ENCODE data around the gene SUMF2.
"Not testable (repeated sequence)": the region's sequence is repeated elsewhere in the genome, so short reads cannot be mapped to it uniquely, and the experiment has no call there.

The SUMF2 gene

DNA sequence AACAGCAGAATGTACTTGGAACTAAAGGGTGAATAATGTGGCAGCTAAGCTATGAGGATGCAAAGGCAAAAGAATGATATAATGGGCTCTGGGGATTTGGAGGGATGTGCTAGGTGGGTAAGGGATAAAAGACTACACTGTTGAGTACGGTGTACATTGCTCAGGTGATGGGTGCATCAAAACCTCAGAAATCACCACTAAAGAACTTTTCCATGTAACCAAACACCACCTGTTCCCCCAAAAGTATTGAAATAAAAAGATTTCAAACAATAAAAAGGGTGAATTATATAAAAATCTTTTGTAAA is 43.8 kb downstream of the SUMF2 start:
- no peak overlapping the region for H2BK15ac ChIP-seq (replicated peaks; ENCODE audit: low read depth)
- H3K36me3 ChIP-seq (ENCODE audit: control insufficient read depth, insufficient read depth, low read length) = peaks cover 4% of the 10 kb centered on the region
- no peak overlapping the region for H3K9ac ChIP-seq (ENCODE audit: low read length)
- no peak overlapping the region for H3K18ac ChIP-seq (ENCODE audit: low read length)
- H3K27me3 ChIP-seq (ENCODE audit: insufficient read depth, low read length, poor library complexity) = no peaks in the 10 kb centered on the region
- no peak overlapping the region for H2BK120ac ChIP-seq (ENCODE audit: low read depth, low read length)
- no peak for DNase-seq
- H3K4ac ChIP-seq (ENCODE audit: low read depth, low read length) = no peak overlapping the region
- H3K56ac ChIP-seq (ENCODE audit: low read length) = no peak overlapping the region
- no peak overlapping the region for H3K27ac ChIP-seq (ENCODE audit: low read depth, low read length)
- peaks cover 3% of the 10 kb centered on the region for H3K79me1 ChIP-seq (ENCODE audit: low read length)
- no peak overlapping the region for H4K8ac ChIP-seq (ENCODE audit: low read depth, low read length)
- no CpG with 5 or more reads among the region's 1 CpG for WGBS (ENCODE audit: extremely low coverage, insufficient coverage, low lambda C conversion rate)
- peaks cover 1% of the 10 kb centered on the region for H3K4me1 ChIP-seq (ENCODE audit: control insufficient read depth, low read depth, low read length)
- no peak overlapping the region for H3K4me3 ChIP-seq (ENCODE audit: low read length)
- no peak overlapping the region for H2BK5ac ChIP-seq (ENCODE audit: low read length)
- H3K4me2 ChIP-seq (ENCODE audit: low read length) = no peak overlapping the region
- H2AK5ac ChIP-seq (ENCODE audit: low read length) = no peak overlapping the region
- H3K23ac ChIP-seq (ENCODE audit: low read length) = no peak overlapping the region
- peaks cover 14% of the 10 kb centered on the region for H3K79me2 ChIP-seq (ENCODE audit: control insufficient read depth, insufficient read depth, low read length)
- H4K5ac ChIP-seq (ENCODE audit: low read length) = no peak overlapping the region

DNA sequence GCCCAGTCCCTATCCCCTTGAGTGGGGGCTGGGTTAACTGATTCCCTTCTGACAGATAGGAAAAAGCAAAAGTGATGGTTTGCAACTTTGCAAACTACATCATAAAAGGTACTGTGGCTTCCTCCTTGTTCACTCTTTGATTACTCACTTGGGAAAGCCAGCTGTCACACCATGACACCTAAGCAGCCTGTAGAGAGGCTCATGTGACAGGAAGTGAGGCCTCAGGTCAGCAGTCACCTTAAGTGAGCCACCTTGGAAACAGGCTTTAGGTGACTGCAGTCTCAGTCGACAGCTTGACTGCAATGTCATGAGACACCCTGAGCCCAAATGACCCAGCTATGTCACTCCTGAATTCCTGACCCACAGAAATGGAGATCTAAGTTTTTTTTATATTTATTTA is 46.5 kb downstream of the SUMF2 start:
- Histone ChIP-seq H3K4me2 (ENCODE audit: low read length) (no peak overlapping the region), H3K79me1 (ENCODE audit: low read length) (no peaks in the 10 kb centered on the region), H3K4me3 (ENCODE audit: low read length) (no peak overlapping the region), H3K27ac (ENCODE audit: low read depth, low read length) (no peak overlapping the region), H3K56ac (ENCODE audit: low read length) (no peak overlapping the region), H3K79me2 (ENCODE audit: control insufficient read depth, insufficient read depth, low read length) (peaks cover 5% of the 10 kb centered on the region), H2BK120ac (ENCODE audit: low read depth, low read length) (no peak overlapping the region), H3K9ac (ENCODE audit: low read length) (no peak overlapping the region), H3K18ac (ENCODE audit: low read length) (no peak overlapping the region), H4K8ac (ENCODE audit: low read depth, low read length) (no peak overlapping the region), H3K23ac (ENCODE audit: low read length) (no peak overlapping the region), H3K4me1 (ENCODE audit: control insufficient read depth, low read depth, low read length) (no peaks in the 10 kb centered on the region), H3K27me3 (ENCODE audit: insufficient read depth, low read length, poor library complexity) (no peaks in the 10 kb centered on the region), H2BK5ac (ENCODE audit: low read length) (no peak overlapping the region), H3K36me3 (ENCODE audit: control insufficient read depth, insufficient read depth, low read length) (no peaks in the 10 kb centered on the region), H2BK15ac (replicated peaks; ENCODE audit: low read depth) (no peak overlapping the region), H2AK5ac (ENCODE audit: low read length) (no peak overlapping the region), H3K4ac (ENCODE audit: low read depth, low read length) (no peak overlapping the region), H4K5ac (ENCODE audit: low read length) (no peak overlapping the region)
- DNase-seq = no peak
- no CpG with 5 or more reads among the region's 1 CpG for WGBS (ENCODE audit: extremely low coverage, insufficient coverage, low lambda C conversion rate)

DNA sequence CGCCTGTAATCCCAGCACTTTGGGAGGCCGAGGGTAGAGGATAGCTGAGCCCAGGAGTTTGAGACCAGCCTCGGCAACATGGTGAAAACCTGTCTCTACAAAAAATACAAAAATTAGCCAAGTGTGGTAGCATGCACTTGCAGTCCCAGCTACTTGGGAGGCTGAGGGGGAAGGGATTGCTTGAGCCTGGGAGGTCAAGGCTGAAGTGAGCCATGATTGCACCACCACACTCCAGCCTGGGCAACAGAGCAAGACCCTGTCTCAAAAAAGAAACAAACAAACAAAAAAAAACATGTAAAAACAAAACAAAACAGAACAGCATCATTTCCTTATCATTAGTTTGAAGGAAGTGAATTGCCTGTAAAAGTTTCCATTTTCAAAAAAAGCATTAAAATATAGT is 48.2 kb downstream of the SUMF2 start:
- H3K27me3 ChIP-seq (ENCODE audit: insufficient read depth, low read length, poor library complexity); H2BK120ac ChIP-seq (ENCODE audit: low read depth, low read length); H3K23ac ChIP-seq (ENCODE audit: low read length); H3K4me2 ChIP-seq (ENCODE audit: low read length); H4K8ac ChIP-seq (ENCODE audit: low read depth, low read length); H3K9ac ChIP-seq (ENCODE audit: low read length); H3K79me1 ChIP-seq (ENCODE audit: low read length); H3K4me3 ChIP-seq (ENCODE audit: low read length); H2BK15ac ChIP-seq (replicated peaks; ENCODE audit: low read depth); H3K56ac ChIP-seq (ENCODE audit: low read length); H3K27ac ChIP-seq (ENCODE audit: low read depth, low read length); H4K5ac ChIP-seq (ENCODE audit: low read length); H3K4me1 ChIP-seq (ENCODE audit: control insufficient read depth, low read depth, low read length); H2BK5ac ChIP-seq (ENCODE audit: low read length); H3K4ac ChIP-seq (ENCODE audit: low read depth, low read length); H3K18ac ChIP-seq (ENCODE audit: low read length); DNase-seq; H2AK5ac ChIP-seq (ENCODE audit: low read length); H3K79me2 ChIP-seq (ENCODE audit: control insufficient read depth, insufficient read depth, low read length); H3K36me3 ChIP-seq (ENCODE audit: control insufficient read depth, insufficient read depth, low read length): not testable (repeated sequence)
- no CpG with 5 or more reads among the region's 3 CpGs for WGBS (ENCODE audit: extremely low coverage, insufficient coverage, low lambda C conversion rate)

DNA sequence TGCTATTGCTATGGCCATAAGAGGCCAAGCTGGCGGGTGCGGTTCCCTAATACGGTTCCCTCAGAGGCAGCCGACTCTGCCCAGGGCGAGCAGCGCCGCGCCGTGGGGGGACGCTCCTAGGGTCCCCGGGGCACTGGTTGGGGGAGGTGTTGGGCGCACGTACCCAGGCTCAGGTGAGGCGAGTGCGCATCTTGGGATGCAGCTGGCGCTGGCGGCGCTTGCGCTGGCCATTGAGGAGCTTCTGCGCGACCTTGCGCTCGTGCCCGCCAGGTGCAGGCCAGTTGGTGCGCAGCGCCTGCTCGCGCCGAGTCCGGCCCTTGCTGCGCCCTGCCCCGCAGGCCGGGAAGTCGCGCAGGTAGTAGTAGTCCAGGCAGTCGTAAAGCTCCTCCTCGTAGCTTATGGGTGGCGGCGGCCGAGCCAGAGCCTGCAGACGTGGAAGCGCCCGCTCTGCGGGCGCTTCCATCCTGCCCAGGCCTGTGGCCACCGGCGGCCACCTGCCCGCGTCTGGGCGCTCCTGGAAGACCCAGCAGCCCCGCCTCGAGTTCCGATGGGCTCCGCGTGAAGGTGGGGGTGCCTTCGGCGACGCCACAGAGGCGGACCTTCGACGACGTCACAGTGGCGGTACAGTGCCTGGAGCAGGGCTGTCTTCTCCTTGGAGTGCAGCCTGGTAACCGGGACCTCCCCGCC is 51.9 kb downstream of the SUMF2 start, which contains the start of gene NUPR2:
TSS of gene NUPR2 (minus strand) at position 566 of the 687 bp plus-strand sequence. CDS start at position 463, 103 bp downstream.
- Histone ChIP-seq H3K23ac (ENCODE audit: low read length) (no peak within 1 kb of the TSS), H3K27ac (ENCODE audit: low read depth, low read length) (no peak within 1 kb of the TSS), H2BK15ac (replicated peaks; ENCODE audit: low read depth) (no peak within 1 kb of the TSS), H3K79me2 (ENCODE audit: control insufficient read depth, insufficient read depth, low read length) (no peaks in the 10 kb centered on the region), H3K56ac (ENCODE audit: low read length) (no peak within 1 kb of the TSS), H3K4me3 (ENCODE audit: low read length) (no peak within 1 kb of the TSS), H3K18ac (ENCODE audit: low read length) (no peak within 1 kb of the TSS), H4K8ac (ENCODE audit: low read depth, low read length) (no peak within 1 kb of the TSS), H3K4ac (ENCODE audit: low read depth, low read length) (no peak within 1 kb of the TSS), H3K4me1 (ENCODE audit: control insufficient read depth, low read depth, low read length) (no peaks in the 10 kb centered on the region), H2BK120ac (ENCODE audit: low read depth, low read length) (no peak within 1 kb of the TSS), H3K27me3 (ENCODE audit: insufficient read depth, low read length, poor library complexity) (no peaks in the 10 kb centered on the region), H2BK5ac (ENCODE audit: low read length) (no peak within 1 kb of the TSS), H3K4me2 (ENCODE audit: low read length) (no peak within 1 kb of the TSS), H3K36me3 (ENCODE audit: control insufficient read depth, insufficient read depth, low read length) (no peaks in the 10 kb centered on the region), H3K79me1 (ENCODE audit: low read length) (no peaks in the 10 kb centered on the region), H3K9ac (ENCODE audit: low read length) (no peak within 1 kb of the TSS), H2AK5ac (ENCODE audit: low read length) (no peak within 1 kb of the TSS), H4K5ac (ENCODE audit: low read length) (no peak within 1 kb of the TSS)
- no CpG with 5 or more reads among the region's 65 CpGs for WGBS (ENCODE audit: extremely low coverage, insufficient coverage, low lambda C conversion rate)
- no peak for DNase-seq

DNA sequence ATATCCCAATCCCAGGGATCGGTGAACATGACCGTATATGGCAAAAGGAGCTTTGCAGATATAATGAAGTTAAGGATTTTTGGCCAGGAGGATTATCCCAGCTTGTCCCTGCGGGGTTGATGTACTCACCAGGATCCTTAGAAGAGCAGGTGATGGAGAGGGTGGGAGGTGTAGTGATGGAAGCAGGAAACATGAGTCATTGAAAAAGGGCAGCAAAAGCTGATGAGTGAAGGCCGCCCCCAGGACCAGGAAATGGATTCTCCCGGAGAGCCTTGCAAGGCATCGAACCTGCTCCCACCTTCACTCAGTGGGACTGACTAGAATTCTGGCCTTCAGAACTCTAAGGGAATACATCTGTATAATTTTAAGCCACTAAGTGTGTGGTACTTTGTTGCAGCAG is 57.4 kb downstream of the SUMF2 start:
- no peak overlapping the region for H3K9ac ChIP-seq (ENCODE audit: low read length)
- no peaks in the 10 kb centered on the region for H3K79me1 ChIP-seq (ENCODE audit: low read length)
- no CpG with 5 or more reads among the region's 6 CpGs for WGBS (ENCODE audit: extremely low coverage, insufficient coverage, low lambda C conversion rate)
- no peak overlapping the region for H3K23ac ChIP-seq (ENCODE audit: low read length)
- H2AK5ac ChIP-seq (ENCODE audit: low read length) = no peak overlapping the region
- no peak overlapping the region for H3K4ac ChIP-seq (ENCODE audit: low read depth, low read length)
- H3K36me3 ChIP-seq (ENCODE audit: control insufficient read depth, insufficient read depth, low read length) = no peaks in the 10 kb centered on the region
- no peak overlapping the region for H3K56ac ChIP-seq (ENCODE audit: low read length)
- no peak overlapping the region for H3K4me3 ChIP-seq (ENCODE audit: low read length)
- H2BK120ac ChIP-seq (ENCODE audit: low read depth, low read length) = no peak overlapping the region
- no peaks in the 10 kb centered on the region for H3K79me2 ChIP-seq (ENCODE audit: control insufficient read depth, insufficient read depth, low read length)
- H3K27ac ChIP-seq (ENCODE audit: low read depth, low read length) = no peak overlapping the region
- H3K18ac ChIP-seq (ENCODE audit: low read length) = no peak overlapping the region
- no peaks in the 10 kb centered on the region for H3K4me1 ChIP-seq (ENCODE audit: control insufficient read depth, low read depth, low read length)
- no peak for DNase-seq
- no peak overlapping the region for H3K4me2 ChIP-seq (ENCODE audit: low read length)
- no peaks in the 10 kb centered on the region for H3K27me3 ChIP-seq (ENCODE audit: insufficient read depth, low read length, poor library complexity)
- H4K5ac ChIP-seq (ENCODE audit: low read length) = no peak overlapping the region
- H2BK5ac ChIP-seq (ENCODE audit: low read length) = no peak overlapping the region
- no peak overlapping the region for H2BK15ac ChIP-seq (replicated peaks; ENCODE audit: low read depth)
- H4K8ac ChIP-seq (ENCODE audit: low read depth, low read length) = no peak overlapping the region

DNA sequence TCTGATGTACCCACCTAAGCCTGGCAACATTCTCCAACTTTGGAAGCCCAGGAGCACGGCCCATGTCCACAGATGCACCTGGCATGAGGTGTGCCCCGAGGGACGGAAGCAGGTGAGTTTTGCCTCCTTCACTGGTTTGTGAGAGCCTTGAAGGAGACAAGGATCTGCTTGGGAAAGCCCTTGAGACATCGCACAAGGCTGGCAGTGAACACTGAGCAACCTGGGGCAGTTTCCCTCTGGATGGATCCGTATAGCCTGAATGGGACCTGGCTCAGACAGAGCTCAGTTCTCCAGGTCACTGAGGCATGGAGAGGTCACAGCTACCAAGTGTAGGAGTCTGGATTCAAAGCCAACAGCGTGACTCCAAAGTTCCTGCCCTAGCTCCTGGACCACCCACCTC is 60.9 kb downstream of the SUMF2 start:
- Histone ChIP-seq H2AK5ac (ENCODE audit: low read length) (no peak overlapping the region), H3K79me1 (ENCODE audit: low read length) (no peaks in the 10 kb centered on the region), H3K4me1 (ENCODE audit: control insufficient read depth, low read depth, low read length) (no peaks in the 10 kb centered on the region), H2BK15ac (replicated peaks; ENCODE audit: low read depth) (no peak overlapping the region), H3K4me3 (ENCODE audit: low read length) (no peak overlapping the region), H2BK5ac (ENCODE audit: low read length) (no peak overlapping the region), H3K79me2 (ENCODE audit: control insufficient read depth, insufficient read depth, low read length) (no peaks in the 10 kb centered on the region), H3K27me3 (ENCODE audit: insufficient read depth, low read length, poor library complexity) (no peaks in the 10 kb centered on the region), H3K9ac (ENCODE audit: low read length) (no peak overlapping the region), H3K56ac (ENCODE audit: low read length) (no peak overlapping the region), H3K4me2 (ENCODE audit: low read length) (no peak overlapping the region), H2BK120ac (ENCODE audit: low read depth, low read length) (no peak overlapping the region), H4K5ac (ENCODE audit: low read length) (no peak overlapping the region), H3K18ac (ENCODE audit: low read length) (no peak overlapping the region), H3K4ac (ENCODE audit: low read depth, low read length) (no peak overlapping the region), H3K36me3 (ENCODE audit: control insufficient read depth, insufficient read depth, low read length) (no peaks in the 10 kb centered on the region), H4K8ac (ENCODE audit: low read depth, low read length) (no peak overlapping the region), H3K27ac (ENCODE audit: low read depth, low read length) (no peak overlapping the region), H3K23ac (ENCODE audit: low read length) (no peak overlapping the region)
- DNase-seq = no peak
- WGBS (ENCODE audit: extremely low coverage, insufficient coverage, low lambda C conversion rate) = no CpG with 5 or more reads among the region's 6 CpGs
